Smooth muscle cell of bladder (primary cell): Measurements from ENCODE around the gene MGAT3. TPM values are rescaled to one million over a fixed set of nuclear protein-coding genes. Genes with fewer than 3 reads are reported as not detected.

Source experiments
- total RNA-seq: library from RNA; depleted of rRNA; stranded (reverse); fragments of >200 nt; gene quantifications from 2 replicates; pipeline ENCODE4 v1.2.3, GENCODE V29; 2014

The MGAT3 gene
- under 0.01 and 0.09 TPM in 2 replicates for total RNA-seq

GRCh38 chr22:39456522-39457197 lies at the start of gene MGAT3:
MGAT3 (plus strand) TSS chr22:39457012; CDS start chr22:39487348, 30,336 bp downstream.

DNA sequence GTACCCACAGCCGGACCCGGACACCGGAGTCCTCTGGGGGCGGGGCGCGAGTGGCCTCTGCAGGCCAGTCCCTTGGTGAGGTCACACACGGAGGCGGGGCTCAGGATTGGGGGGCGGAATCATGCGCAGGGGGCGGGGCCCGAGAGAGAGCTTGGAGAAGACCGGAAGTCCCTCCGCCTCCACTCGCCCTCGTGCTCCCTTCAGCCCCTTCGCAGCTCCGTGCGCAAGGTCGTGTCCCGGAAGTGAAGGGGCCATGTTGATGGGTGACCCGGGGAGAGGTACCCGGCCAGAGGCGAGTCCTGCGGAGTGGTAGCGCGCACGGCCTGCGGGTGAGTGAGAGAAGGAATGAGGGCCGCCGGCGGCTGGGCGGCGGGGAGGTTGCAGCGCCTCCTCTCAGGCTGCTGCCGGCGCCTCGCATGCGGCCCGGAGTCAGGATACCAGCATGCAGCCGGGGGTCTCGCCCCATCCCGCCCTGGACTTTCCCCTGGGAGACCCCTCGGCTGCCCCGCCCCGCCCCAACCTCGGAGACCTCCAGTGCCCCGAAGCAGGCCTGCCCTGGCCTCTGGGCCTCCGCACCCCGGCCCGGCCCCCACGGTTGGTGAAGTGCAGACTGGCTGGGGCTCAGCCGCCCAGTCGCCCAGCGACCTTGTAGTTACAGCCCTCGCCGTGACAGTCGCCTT lies 45.4 kb downstream of the MGAT3 start, which contains the start of gene MIEF1:
Gene MIEF1 (plus strand): TSS at position 182 of the 680 bp plus-strand sequence. CDS start 9,005 bp downstream, outside the sequence.

GRCh38 chr22:39520226-39521105 lies 63.7 kb downstream of the MGAT3 start, which contains the start of gene ATF4:
ATF4 (plus strand) TSS chr22:39520562; CDS start chr22:39521446, 884 bp downstream.

GRCh38 chr22:39532215-39533073 lies 75.6 kb downstream of the MGAT3 start, which contains the start of gene RPS19BP1:
RPS19BP1 (minus strand) TSS chr22:39532748; CDS start chr22:39532738, 10 bp downstream.

Other genes with a start within 250 kb of the MGAT3 start
- 0.09 and 0.14 TPM in 2 replicates for gene PDGFB, start 212.0 kb upstream of the MGAT3 start, total RNA-seq
- 3,502 and 3,526 TPM in 2 replicates for gene RPL3, start 137.4 kb upstream of the MGAT3 start, total RNA-seq
- gene SYNGR1, start 107.0 kb upstream of the MGAT3 start, total RNA-seq = 19.5 TPM in 2 replicates
- 9.0 and 9.7 TPM in 2 replicates for gene TAB1, start 57.2 kb upstream of the MGAT3 start, total RNA-seq
- 12.7 and 14.7 TPM in 2 replicates for gene MIEF1, start 45.3 kb downstream of the MGAT3 start, total RNA-seq
- gene ATF4, start 63.5 kb downstream of the MGAT3 start, total RNA-seq = 264 and 438 TPM in 2 replicates
- 33.9 and 36.4 TPM in 2 replicates for gene RPS19BP1, start 75.7 kb downstream of the MGAT3 start, total RNA-seq
- gene CACNA1I, start 113.7 kb downstream of the MGAT3 start, total RNA-seq = under 0.01 TPM in 2 replicates